Measurements from ENCODE around the gene SRPRA.

The SRPRA gene

GRCh38 chr11:126217491-126217890, 51.2 kb downstream of the SRPRA start:
- no peaks in the 10 kb centered on the region for H3F3A ChIP-seq (ENCODE audit: insufficient read depth)
- H3K4me2 ChIP-seq (ENCODE audit: low read depth, low read length, poor library complexity, severe bottlenecking) = no peak overlapping the region
- TF ChIP-seq EZH2phosphoT487 (conservative IDR thresholded peaks at IDR 0.05; ENCODE audit: low read length) = no peak
- TF ChIP-seq, protein P1, sequence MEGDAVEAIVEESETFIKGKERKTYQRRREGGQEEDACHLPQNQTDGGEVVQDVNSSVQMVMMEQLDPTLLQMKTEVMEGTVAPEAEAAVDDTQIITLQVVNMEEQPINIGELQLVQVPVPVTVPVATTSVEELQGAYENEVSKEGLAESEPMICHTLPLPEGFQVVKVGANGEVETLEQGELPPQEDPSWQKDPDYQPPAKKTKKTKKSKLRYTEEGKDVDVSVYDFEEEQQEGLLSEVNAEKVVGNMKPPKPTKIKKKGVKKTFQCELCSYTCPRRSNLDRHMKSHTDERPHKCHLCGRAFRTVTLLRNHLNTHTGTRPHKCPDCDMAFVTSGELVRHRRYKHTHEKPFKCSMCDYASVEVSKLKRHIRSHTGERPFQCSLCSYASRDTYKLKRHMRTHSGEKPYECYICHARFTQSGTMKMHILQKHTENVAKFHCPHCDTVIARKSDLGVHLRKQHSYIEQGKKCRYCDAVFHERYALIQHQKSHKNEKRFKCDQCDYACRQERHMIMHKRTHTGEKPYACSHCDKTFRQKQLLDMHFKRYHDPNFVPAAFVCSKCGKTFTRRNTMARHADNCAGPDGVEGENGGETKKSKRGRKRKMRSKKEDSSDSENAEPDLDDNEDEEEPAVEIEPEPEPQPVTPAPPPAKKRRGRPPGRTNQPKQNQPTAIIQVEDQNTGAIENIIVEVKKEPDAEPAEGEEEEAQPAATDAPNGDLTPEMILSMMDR (IDR thresholded peaks at IDR 0.05; ENCODE audit: insufficient read depth, low read length, poor library complexity, severe bottlenecking) = no peak
- H3K27ac ChIP-seq (ENCODE audit: low read depth, low read length) = no peak overlapping the region
- no peak overlapping the region for H2AFZ ChIP-seq (ENCODE audit: low read depth, low read length, severe bottlenecking)
- no peaks in the 10 kb centered on the region for H3K9me2 ChIP-seq (replicated peaks; ENCODE audit: insufficient read depth, low read length)
- H3K9ac ChIP-seq (ENCODE audit: low read length) = no peak overlapping the region
- H3K36me3 ChIP-seq (ENCODE audit: low read length) = no peaks in the 10 kb centered on the region
- H3K9me3 ChIP-seq (ENCODE audit: insufficient read depth, low read length) = no peaks in the 10 kb centered on the region
- no peaks in the 10 kb centered on the region for H4K20me1 ChIP-seq (ENCODE audit: low read depth, low read length)
- H3K27me3 ChIP-seq (ENCODE audit: low read length) = no peaks in the 10 kb centered on the region
- peaks cover 29% of the 10 kb centered on the region; the same call in 1 of the 2 replicates for H3K79me2 ChIP-seq (ENCODE audit: insufficient read depth, low read length)
- H3K4me3 ChIP-seq (ENCODE audit: insufficient read depth, low read length, poor library complexity, severe bottlenecking) = no peak overlapping the region

GRCh38 chr11:126216526-126217305, 52.0 kb downstream of the SRPRA start:
- Histone ChIP-seq H4K20me1 (ENCODE audit: low read depth, low read length) (no peaks in the 10 kb centered on the region), H3K27ac (ENCODE audit: low read depth, low read length) (no peak overlapping the region), H3K9me2 (replicated peaks; ENCODE audit: insufficient read depth, low read length) (no peaks in the 10 kb centered on the region), H2AFZ (ENCODE audit: low read depth, low read length, severe bottlenecking) (no peak overlapping the region), H3K4me2 (ENCODE audit: low read depth, low read length, poor library complexity, severe bottlenecking) (no peak overlapping the region), H3K36me3 (ENCODE audit: low read length) (no peaks in the 10 kb centered on the region), H3K4me3 (ENCODE audit: insufficient read depth, low read length, poor library complexity, severe bottlenecking) (no peak overlapping the region), H3F3A (ENCODE audit: insufficient read depth) (no peaks in the 10 kb centered on the region), H3K27me3 (ENCODE audit: low read length) (no peaks in the 10 kb centered on the region), H3K9ac (ENCODE audit: low read length) (no peak overlapping the region), H3K9me3 (ENCODE audit: insufficient read depth, low read length) (no peaks in the 10 kb centered on the region), H3K79me2 (ENCODE audit: insufficient read depth, low read length) (peaks cover 35% of the 10 kb centered on the region)
- no peak for TF ChIP-seq EZH2phosphoT487 (conservative IDR thresholded peaks at IDR 0.05; ENCODE audit: low read length)
- TF ChIP-seq, protein P1 (IDR thresholded peaks at IDR 0.05; ENCODE audit: insufficient read depth, low read length, poor library complexity, severe bottlenecking) = no peak

- no peak overlapping the region for H3K4me2 ChIP-seq (ENCODE audit: low read depth, low read length, poor library complexity, severe bottlenecking)
- H3K79me2 ChIP-seq (ENCODE audit: insufficient read depth, low read length) = peaks cover 30% of the 10 kb centered on the region
- no peak overlapping the region for H3K9ac ChIP-seq (ENCODE audit: low read length)
- H3K27me3 ChIP-seq (ENCODE audit: low read length) = no peaks in the 10 kb centered on the region
- H3K36me3 ChIP-seq (ENCODE audit: low read length) = no peaks in the 10 kb centered on the region
- no peaks in the 10 kb centered on the region for H4K20me1 ChIP-seq (ENCODE audit: low read depth, low read length)
- H3F3A ChIP-seq (ENCODE audit: insufficient read depth) = no peaks in the 10 kb centered on the region
- H3K4me3 ChIP-seq (ENCODE audit: insufficient read depth, low read length, poor library complexity, severe bottlenecking) = no peak overlapping the region
- no peaks in the 10 kb centered on the region for H3K9me3 ChIP-seq (ENCODE audit: insufficient read depth, low read length)
- TF ChIP-seq, protein P1 (IDR thresholded peaks at IDR 0.05; ENCODE audit: insufficient read depth, low read length, poor library complexity, severe bottlenecking) = no peak
- TF ChIP-seq EZH2phosphoT487 (conservative IDR thresholded peaks at IDR 0.05; ENCODE audit: low read length) = no peak
- no peaks in the 10 kb centered on the region for H3K9me2 ChIP-seq (replicated peaks; ENCODE audit: insufficient read depth, low read length)
- no peak overlapping the region for H2AFZ ChIP-seq (ENCODE audit: low read depth, low read length, severe bottlenecking)
- H3K27ac ChIP-seq (ENCODE audit: low read depth, low read length) = no peak overlapping the region
These were observed 53.9 kb downstream of the SRPRA start for GRCh38 chr11:126214841-126215240.

Measured in SU-DHL-6 (cell line).